ENCODE results near the gene EHBP1L1. TPM values are rescaled to one million over a fixed set of nuclear protein-coding genes. Genes with fewer than 3 reads are reported as not detected.

Gene EHBP1L1
- total RNA-seq, 4 donors from 2014 or later = 40.5 to 71.0 (median 57.3) TPM

DNA sequence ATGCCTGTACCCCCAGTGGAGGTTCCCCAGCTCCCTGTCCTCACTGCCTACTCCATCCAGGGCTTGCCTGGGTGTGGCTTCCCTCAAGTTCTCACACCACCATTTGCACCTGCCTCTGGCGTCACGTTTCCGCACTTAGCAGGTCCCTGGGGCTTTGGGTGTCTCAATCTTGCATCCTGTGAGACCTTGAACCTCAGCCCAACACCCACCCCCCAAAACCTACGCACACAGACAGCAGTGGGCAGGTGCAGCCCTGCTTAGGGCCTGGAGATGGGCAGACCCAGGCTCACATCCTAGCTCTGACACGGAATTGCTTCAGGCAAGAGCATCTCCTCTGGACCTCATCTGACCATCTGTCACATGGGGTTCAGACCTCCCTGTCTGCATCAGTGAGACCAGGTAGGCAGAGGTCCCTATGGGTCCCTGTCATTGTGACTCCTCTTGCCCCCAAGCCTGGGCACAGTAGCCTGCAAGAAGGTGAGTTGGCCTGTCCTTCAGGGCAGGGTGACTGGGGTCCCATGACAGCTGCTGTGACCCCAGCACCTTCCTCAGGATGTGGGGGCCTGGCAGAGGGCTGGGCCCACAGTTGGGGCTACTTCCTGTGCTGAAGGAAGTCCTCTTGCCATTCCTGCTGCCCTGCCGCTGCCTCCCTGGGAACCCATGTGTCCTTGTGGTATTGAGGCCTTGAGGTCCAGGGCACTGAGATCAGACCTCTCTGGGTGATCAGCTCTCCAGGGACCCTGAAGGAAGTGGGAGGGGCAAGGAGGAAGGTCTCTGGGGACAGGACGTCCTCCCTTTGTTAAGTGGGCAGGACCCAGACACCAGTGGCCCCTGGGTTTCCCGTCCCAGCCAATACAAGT, 64.0 kb downstream of the EHBP1L1 start:
- intact Hi-C loops (cut with DNase I; ENCODE audit: low total_unique reads) = no loop called here
- no peak overlapping the region for H3K4me3 ChIP-seq (ENCODE audit: low read depth, poor library complexity, severe bottlenecking)
- no peak for TF ChIP-seq POLR2A (IDR thresholded peaks at IDR 0.05)
- TF ChIP-seq, protein P1, sequence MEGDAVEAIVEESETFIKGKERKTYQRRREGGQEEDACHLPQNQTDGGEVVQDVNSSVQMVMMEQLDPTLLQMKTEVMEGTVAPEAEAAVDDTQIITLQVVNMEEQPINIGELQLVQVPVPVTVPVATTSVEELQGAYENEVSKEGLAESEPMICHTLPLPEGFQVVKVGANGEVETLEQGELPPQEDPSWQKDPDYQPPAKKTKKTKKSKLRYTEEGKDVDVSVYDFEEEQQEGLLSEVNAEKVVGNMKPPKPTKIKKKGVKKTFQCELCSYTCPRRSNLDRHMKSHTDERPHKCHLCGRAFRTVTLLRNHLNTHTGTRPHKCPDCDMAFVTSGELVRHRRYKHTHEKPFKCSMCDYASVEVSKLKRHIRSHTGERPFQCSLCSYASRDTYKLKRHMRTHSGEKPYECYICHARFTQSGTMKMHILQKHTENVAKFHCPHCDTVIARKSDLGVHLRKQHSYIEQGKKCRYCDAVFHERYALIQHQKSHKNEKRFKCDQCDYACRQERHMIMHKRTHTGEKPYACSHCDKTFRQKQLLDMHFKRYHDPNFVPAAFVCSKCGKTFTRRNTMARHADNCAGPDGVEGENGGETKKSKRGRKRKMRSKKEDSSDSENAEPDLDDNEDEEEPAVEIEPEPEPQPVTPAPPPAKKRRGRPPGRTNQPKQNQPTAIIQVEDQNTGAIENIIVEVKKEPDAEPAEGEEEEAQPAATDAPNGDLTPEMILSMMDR (IDR thresholded peaks at IDR 0.05) = no peak
- 55 to 68% methylated on average over 7 to 8 of the region's 8 CpGs for WGBS, 2 donors
- DNase-seq (ENCODE audit: low spot score in 2 of 2) = no peak

DNA sequence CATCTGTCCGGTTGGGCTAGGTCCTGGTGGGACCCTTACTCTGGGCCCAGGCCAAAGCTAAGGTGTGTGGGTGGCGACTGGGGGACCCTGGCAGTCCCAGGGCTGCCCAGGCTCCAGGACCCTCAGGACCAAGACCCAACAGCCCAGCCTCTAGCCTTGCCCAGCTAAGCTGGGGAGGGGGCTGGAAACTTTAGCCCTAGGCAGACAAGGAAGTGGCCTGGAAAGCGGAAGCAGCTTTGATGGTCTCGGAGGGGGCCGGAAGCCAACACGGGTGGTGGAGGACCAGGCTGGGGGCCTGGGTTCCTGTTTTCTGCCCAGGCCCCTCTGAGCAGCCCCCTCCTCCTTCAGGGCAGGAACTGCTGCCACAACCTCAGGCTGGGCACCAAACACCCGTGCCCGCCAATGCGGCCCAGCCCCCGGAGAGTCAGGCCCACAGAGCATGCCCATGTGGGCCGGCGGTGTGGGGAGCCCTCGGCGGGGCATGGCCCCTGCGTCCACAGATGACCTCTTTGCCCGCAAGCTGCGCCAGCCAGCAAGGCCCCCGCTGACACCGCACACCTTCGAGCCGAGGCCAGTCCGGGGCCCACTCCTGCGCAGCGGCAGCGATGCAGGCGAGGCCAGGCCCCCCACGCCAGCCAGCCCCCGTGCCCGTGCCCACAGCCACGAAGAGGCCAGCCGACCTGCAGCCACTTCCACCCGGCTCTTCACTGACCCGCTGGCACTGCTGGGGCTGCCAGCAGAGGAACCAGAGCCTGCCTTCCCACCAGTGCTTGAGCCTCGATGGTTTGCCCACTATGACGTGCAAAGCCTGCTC, 64.8 kb downstream of the EHBP1L1 start:
- TF ChIP-seq POLR2A (IDR thresholded peaks at IDR 0.05) = no peak
- TF ChIP-seq, protein P1 (IDR thresholded peaks at IDR 0.05) = no peak
- no peak overlapping the region for H3K4me3 ChIP-seq (ENCODE audit: low read depth, poor library complexity, severe bottlenecking)
- 68 to 89% methylated on average over 24 to 30 of the region's 35 CpGs for WGBS, 2 donors
- intact Hi-C loops (cut with DNase I; ENCODE audit: low total_unique reads) = no loop called here
- no peak for DNase-seq (ENCODE audit: low spot score in 2 of 2)

DNA sequence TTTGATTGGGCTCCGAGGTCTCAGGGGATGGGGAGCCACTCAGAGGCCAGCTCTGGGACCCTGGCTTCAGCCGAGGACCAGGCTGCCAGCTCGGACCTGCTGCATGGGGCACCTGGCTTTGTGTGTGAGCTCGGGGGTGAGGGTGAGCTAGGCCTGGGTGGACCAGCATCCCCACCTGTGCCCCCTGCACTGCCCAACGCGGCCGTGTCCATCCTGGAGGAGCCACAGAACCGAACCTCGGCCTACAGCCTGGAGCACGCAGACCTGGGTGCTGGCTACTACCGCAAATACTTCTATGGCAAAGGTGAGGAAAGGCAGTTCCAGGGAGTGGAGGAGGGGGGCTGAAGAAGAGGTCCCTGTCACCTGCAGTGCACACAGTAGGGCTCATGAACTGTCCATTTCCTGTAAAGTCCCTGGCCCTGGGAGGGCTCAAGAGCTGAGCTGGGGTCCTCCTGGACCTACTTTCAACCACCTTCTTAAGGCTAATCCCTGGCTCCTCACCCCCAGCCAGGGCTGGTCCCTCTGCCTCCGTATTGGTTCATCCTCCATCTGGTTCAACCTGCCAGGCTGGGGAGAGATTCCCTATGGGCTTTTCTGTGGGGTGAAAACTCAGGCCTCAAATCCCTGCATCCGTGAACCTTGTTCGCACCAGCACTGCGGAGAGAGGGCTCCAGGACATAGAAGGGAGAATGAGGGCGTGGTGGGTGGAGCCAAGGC, 65.6 kb downstream of the EHBP1L1 start:
- no peak for DNase-seq (ENCODE audit: low spot score in 2 of 2)
- no peak overlapping the region for H3K4me3 ChIP-seq (ENCODE audit: low read depth, poor library complexity, severe bottlenecking)
- 75 to 79% methylated on average over 12 to 16 of the region's 16 CpGs for WGBS, 2 donors
- intact Hi-C loops (cut with DNase I; ENCODE audit: low total_unique reads) = no loop called here
- no peak for TF ChIP-seq POLR2A (IDR thresholded peaks at IDR 0.05)
- TF ChIP-seq, protein P1 (IDR thresholded peaks at IDR 0.05) = no peak

Small RNA genes within 50 kb of the gene (microRNA-seq; reads per million reads assigned to microRNA genes)
- gene MIR4690 (ENCODE audit: borderline number of aligned reads in 1 of 2, borderline replicate concordance in 2 of 2) = 0 reads per million in 2 donors

Other genes starting within 250 kb of the EHBP1L1 start
- gene DPF2, start 242.2 kb upstream of the EHBP1L1 start, total RNA-seq = 10 to 100 TPM; 20.6 to 36.4 (median 26.1) TPM
- gene TIGD3, start 221.3 kb upstream of the EHBP1L1 start, total RNA-seq = under 1 TPM in 3 of 4 donors, not detected in 1; 0.19 to 0.26 (median 0.20) TPM
- gene SLC25A45, start 193.4 kb upstream of the EHBP1L1 start, total RNA-seq = 1 to 10 TPM; 1.8 to 8.0 (median 5.3) TPM
- gene FRMD8, start 189.4 kb upstream of the EHBP1L1 start, total RNA-seq = 100 to 1,000 TPM in 2 of 4 donors, 10 to 100 TPM in 2; 81.8 to 135 (median 112) TPM
- 100 to 1,000 TPM; 147 to 645 (median 301) TPM for gene NEAT1, start 153.3 kb upstream of the EHBP1L1 start, total RNA-seq
- gene MALAT1, start 77.0 kb upstream of the EHBP1L1 start, total RNA-seq = over 10,000 TPM in 1 of 4 donors, 1,000 to 10,000 TPM in 3; 5,806 to 14,299 (median 7,416) TPM
- gene SCYL1, start 51.0 kb upstream of the EHBP1L1 start, total RNA-seq = 100 to 1,000 TPM in 1 of 4 donors, 10 to 100 TPM in 3; 73.1 to 103 (median 89.5) TPM
- gene LTBP3, start 17.7 kb upstream of the EHBP1L1 start, total RNA-seq = 100 to 1,000 TPM in 2 of 4 donors, 10 to 100 TPM in 2; 71.9 to 113 (median 100) TPM
- gene ZNRD2, start 5.6 kb upstream of the EHBP1L1 start, total RNA-seq = 10 to 100 TPM; 41.9 to 62.9 (median 50.6) TPM
- gene FAM89B, start 3.5 kb upstream of the EHBP1L1 start, total RNA-seq = 10 to 100 TPM; 57.8 to 73.3 (median 61.2) TPM
- 100 to 1,000 TPM; 168 to 197 (median 184) TPM for gene KCNK7, start 19.7 kb downstream of the EHBP1L1 start, total RNA-seq
- gene MAP3K11, start 38.2 kb downstream of the EHBP1L1 start, total RNA-seq = 10 to 100 TPM; 31.6 to 40.0 (median 39.1) TPM
- 10 to 100 TPM; 24.1 to 44.1 (median 34.4) TPM for gene PCNX3, start 39.7 kb downstream of the EHBP1L1 start, total RNA-seq
- gene SIPA1, start 62.0 kb downstream of the EHBP1L1 start, total RNA-seq = 10 to 100 TPM; 25.3 to 34.4 (median 28.6) TPM
- gene RELA, start 86.9 kb downstream of the EHBP1L1 start, total RNA-seq = 10 to 100 TPM; 61.9 to 73.5 (median 67.5) TPM
- 10 to 100 TPM; 68.9 to 96.0 (median 85.7) TPM for gene KAT5, start 136.2 kb downstream of the EHBP1L1 start, total RNA-seq
- gene RNASEH2C, start 144.7 kb downstream of the EHBP1L1 start, total RNA-seq = 10 to 100 TPM; 29.7 to 73.7 (median 57.4) TPM
- 10 to 100 TPM; 32.2 to 44.3 (median 39.7) TPM for gene AP5B1, start 204.9 kb downstream of the EHBP1L1 start, total RNA-seq
- 100 to 1,000 TPM in 2 of 4 donors, 10 to 100 TPM in 2; 74.8 to 159 (median 105) TPM for gene OVOL1, start 211.0 kb downstream of the EHBP1L1 start, total RNA-seq

Data from lower leg skin (tissue), 4 donors.